UCSD-AML1 (cell line): Measurements from ENCODE around the gene NSG2.

Experiments used
- DNase-seq: peaks from one replicate; lab custom pipeline; 2025; ENCODE audit not compliant: unreplicated experiment; lab: John Stamatoyannopoulos, UW

NSG2 gene

DNA sequence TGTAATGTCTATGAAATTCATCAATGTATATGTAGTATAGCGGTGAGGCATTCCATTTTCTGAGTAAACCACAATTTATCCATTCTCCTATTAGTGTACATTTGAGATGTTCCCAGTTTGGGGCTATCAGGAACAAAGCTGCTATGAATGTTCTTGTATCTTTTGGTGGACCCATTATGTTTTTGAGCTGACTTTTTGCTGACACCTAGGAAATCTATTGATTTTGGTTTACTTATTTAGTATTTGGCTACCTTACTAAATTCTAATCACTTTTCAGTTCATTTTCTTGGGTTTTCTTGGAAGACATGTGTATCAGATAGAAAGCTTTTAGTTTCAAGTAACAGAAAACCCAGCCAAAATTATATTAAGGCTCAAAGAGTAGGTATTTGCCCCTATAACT is 13.7 kb downstream of the NSG2 start:
- no peak for DNase-seq

DNA sequence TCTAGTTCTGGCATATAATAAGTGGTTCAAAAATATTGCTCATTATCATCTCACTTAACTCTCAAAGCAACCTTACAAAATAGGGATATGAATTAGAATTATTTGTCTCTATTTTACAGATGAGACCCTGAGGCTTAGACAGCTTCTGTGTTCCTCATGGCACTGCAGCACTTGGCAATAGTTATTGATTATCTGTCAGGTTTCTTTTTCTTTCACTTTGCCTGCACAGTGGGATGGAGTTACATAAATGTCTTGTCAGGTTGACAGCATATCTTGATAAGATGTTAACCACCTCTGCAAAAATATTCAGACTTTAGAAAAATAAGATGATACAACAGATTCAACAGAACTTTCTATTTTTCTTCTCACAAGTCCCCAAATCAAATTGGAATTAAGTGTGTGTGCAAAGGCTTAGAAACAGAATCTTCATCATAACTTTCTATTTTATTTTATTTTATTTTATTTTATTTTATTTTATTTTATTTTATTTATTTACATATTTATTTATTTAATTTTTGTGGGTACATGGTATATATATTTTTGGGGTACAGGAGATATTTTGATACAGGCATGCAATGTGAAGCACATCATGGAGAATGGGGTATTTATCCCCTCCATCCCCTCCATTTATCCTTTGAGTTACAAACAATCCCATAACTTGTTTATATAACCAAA is 17.7 kb downstream of the NSG2 start:
- DNase-seq = no peak

DNA sequence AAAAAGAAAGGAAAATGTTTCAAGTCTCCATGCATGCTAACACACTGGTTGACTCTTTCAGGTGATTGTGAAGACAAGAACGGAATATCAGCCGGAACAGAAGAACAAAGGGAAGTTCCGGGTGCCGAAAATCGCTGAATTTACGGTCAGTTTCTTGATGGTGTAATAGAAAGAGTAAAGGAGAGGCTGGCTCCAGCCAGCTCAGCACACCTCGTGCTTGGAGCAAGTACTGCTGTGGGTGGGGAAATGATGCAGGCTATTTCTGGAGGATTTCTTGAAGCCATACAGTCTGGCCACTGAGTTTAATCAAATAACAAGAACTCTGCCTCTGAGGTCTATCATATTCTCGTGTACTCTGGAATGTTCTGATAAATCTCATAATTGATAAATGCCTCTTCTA is 18.7 kb downstream of the NSG2 start:
- no peak for DNase-seq

DNA sequence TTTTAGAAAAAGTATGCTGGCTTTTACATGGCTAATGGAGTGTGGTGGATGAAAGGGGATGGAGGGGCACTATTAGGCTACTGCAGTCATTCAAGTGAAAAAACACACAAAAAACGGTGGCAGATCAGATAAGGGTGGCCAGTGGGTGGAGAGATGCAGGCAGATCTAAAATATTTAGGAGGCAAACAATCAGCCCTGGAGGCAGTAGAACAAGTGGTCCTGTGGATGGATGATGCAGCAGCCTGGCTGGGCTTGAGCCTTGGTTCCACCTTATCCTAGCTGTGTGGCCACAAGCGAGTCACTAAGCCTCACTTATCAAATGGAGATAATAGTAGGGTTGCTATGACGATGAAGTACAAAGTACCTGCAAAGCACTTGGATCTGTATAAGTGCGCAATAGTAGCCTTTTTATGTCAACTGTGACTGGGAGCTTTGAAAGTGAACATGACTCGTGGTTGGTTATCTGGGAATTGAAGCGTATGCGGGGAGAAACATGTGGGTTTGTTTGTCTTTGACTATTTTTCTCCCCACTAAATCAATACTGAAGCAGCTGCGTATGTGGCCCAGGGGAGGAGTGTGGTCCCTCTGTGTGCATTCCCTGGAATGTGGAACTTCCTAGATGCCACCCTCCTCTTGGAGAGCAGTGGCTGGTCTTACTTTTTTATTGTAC is 20.2 kb downstream of the NSG2 start:
- no peak for DNase-seq

DNA sequence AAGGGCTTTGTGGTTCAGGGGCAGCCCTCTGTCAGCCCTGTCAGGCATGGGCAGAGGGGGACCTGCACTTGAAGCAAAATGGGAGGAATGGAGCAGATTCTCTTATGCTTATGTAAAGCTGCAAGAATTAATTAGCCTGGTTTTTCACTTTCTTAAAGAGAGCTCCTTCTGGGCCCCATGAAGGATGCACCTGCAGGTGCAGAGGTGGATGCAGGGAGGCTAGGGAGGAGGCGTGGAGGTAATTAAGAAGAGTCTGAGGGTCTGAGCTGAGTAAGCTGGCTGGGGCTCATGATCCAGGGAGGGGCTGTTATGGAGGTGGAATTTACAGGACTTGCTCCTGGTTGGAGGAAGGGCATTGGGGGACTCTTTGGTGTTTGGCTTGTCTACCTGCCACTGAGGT is 22.0 kb downstream of the NSG2 start:
- DNase-seq = no peak

DNA sequence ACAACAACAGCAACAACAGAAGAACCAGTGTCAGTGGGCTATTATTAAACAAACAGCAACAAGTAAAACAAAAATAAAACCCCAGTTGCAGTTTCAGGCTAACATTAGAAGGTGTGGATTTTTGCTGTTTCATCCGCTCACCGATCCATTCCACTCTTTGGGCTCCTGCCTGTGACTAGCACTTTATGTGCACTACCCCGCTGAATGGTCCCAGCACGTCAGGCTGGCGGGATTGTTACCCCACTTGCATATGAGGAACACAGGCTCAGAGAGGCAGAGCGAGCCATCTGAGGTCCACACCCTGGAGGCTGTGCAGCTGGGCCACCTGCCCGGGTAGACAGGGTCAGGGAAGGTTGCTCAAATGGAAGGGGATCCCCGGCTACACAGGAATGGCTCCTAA is 26.0 kb downstream of the NSG2 start:
- no peak for DNase-seq

DNA sequence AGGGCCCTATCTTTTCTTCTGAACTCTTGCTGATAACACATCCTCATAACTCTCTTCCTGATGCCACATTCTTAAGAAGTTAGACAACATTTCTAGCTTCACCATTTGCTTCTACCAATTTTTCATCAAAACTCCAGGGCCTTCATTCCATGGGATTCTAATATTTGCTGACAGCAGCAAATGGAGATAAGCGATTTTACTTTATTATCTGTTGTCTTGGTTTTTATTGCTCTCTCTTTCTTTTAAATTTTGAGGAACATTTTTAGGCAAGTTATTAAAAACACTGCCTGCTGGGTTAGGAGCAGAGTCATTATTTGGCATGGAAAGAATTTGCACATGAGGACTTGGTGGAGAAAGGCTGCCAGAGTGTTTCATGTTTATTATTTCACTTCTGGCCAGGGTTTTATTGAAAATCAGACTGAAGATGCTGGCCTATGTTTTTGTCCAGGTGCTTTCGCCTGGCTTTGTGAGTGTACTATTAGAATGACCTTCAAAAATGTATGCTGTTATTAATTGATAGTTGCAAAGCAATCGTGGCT is 27.7 kb downstream of the NSG2 start:
- DNase-seq = no peak

DNA sequence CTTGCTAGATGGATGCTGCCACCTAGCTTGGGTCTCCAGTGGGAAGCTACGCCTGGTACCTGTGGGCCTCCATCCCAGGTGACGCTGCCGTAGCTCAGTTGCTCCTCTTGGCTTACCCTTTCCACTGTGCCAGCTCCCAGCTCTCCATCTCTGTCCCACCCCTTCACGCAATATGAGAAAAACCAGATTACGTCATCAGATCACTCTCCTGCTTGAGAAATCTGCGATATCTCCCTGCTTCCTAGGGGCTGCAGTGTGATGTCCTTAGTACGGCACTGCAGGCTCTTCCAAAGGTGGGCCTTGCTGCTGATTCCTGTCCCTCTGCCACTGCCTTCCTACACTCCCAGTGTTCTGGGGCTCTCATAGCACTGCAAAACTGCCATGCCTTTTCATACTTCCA is 28.9 kb downstream of the NSG2 start:
- DNase-seq = no peak

DNA sequence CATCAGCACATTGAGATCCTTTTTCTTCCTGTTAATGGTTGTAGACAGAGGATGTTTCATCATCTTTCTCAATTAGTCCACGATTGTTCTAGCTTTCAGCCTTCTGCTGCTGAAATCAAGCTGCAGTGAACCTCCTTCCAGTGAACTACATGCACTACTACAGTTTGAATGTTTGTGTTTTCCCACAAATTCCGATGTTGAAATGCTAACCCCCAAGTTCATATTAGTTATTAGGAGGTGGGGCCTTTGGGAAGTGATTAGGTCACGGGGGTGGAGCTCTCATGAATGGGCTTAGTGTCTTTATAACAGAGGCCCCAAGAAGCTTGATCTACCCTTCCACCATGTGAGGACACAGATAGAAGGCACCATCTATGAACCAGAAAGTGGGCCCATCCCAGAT is 32.9 kb downstream of the NSG2 start:
- DNase-seq = no peak

DNA sequence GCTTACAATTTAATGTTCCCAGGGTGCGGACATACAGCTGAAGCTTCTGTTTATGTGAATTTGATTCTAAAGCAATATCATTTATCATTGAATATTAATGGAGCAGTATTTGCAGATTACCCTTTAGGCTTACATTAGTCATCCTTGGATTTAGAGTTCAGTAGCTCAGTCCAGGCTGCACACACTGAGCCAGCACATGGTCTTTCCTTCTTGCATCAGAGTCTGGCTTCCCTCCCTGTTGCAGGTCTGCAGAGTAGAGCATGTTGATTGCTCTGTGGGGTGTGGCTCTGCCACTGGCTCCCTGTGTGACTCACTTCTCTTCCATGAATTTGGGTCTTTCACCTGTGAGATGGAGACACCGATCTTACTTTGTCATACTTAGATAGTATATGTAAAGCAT is 36.8 kb downstream of the NSG2 start:
- no peak for DNase-seq

DNA sequence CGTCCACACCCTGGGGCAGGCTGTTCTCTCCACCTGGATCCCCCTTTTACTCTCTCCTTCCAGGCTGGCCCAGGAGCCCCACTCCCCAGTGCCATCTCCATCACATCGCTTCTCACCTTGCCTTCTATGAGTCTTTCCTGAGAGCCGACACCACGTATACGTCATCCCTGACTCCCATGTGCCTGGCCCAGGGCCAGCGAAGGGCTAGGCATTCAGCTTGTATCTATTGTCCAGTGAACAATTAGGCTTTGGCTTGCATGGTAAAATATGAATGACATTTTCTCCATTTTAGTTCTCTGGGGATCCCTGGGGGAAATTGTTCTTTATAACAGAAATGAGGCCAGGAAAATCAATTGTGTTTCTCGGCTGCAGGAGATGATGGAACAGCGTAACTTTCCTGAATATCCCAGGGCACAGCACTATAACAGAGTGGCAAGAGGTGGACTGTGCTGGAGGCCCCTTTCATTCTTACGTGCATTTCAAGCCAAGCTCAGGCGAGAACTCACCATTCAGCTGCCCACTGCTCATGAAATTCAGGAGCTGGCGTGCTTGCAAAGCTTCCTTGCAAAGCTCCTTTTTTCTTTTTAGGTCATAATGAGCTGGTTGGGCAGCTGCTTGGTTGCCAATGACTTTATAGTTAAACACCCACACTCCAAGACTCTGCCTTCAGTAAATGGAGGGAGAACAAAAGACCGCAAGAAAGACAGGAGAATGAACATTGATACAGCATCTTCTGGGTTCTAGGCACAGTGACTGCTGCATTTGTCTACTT is 37.7 kb downstream of the NSG2 start:
- DNase-seq = no peak

DNA sequence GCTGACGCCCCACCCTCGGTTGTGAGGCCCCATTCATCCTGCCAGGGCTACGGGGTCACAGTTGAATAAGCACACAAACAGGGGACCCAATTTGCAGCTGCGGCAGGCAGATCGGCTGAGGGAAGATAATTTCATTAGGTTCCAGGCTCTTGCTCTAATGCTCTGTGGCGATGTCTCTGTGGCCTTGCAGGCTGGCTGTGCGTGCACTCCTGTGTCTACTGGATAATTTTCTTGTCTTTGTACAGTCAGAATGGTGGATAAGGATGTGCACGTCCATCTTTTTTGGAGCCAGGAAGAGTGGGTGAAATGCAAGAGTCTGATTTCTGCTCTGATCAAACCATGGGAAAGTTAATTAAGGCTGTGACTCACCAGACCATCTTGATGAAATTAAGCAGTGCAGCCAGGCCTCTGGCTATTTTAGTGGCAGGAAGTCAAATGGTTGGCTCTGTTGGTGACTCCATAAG is 39.2 kb downstream of the NSG2 start:
- no peak for DNase-seq

DNA sequence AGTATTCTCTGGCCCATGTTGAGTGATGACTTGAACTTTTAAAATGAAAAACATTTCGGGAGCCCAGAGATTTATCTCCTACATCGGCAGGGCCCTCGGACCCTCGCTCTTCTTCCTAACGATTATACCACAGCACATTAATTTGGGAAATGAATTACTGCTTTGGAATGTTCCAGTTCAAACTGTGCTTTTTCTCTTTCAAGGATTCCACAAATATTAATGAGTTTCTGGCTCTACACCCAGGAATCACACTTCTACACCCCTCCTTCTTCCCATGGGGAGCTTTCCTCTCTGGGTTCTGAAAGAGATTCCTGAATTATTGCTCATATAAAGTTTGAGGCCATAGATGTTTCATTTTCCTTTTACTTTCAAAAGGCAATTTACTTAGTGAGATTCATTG is 41.2 kb downstream of the NSG2 start:
- DNase-seq = no peak

DNA sequence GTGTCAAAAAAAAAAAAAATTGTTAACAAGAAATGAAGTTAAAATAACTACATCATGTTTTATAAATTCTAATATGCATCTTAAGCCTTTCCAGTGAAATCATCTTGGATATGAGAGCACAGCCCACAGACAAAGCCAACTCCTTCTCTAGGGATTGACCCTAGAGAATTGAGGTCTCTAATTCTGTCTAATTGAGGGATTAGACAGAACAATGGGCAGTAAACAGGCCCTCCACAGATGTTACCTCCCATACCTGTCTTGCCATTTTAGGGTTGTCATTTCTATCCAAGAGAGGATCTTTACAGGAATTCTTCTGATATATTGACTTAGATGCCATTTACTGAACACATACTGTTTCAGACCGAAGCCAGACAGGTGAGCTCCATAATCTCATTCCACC is 42.3 kb downstream of the NSG2 start:
- no peak for DNase-seq

DNA sequence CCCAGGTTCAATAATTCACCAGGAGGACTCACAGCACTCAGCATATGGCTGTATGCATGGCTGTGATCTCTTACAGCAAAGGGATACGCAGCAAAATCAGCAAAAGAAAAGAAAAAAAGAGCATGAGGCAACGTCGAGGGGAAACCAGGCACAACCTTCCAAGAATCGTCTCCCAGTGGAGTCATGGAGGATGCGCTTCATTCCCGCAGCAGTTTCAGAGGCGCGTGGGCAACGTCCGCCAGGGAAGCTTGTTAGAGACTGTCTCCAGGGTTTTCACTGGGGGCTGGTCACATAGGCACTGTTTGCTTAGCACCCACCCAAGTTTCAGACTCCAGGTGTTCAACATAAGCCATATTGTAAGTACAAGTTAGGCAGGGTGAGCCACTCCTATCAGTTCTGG is 44.6 kb downstream of the NSG2 start:
- no peak for DNase-seq

DNA sequence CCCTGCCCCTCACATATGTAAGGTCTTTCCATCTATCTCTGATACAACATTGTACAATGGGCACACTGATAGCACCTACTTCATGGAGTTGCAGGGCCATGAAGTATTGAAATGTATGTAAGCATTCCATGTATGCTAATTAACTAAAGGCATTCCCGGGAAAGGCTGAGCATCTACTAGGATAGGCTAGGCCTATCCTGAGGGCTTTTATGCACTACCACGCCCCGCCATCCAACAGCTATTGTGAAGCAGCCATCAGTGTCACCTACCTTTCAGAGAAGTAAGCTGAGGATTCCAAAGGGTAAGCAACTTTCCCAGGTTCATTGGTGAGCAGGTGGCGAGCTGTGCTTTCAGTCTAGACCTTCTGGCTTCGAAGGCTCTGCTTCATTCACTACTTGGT is 47.6 kb downstream of the NSG2 start:
- DNase-seq = no peak

DNA sequence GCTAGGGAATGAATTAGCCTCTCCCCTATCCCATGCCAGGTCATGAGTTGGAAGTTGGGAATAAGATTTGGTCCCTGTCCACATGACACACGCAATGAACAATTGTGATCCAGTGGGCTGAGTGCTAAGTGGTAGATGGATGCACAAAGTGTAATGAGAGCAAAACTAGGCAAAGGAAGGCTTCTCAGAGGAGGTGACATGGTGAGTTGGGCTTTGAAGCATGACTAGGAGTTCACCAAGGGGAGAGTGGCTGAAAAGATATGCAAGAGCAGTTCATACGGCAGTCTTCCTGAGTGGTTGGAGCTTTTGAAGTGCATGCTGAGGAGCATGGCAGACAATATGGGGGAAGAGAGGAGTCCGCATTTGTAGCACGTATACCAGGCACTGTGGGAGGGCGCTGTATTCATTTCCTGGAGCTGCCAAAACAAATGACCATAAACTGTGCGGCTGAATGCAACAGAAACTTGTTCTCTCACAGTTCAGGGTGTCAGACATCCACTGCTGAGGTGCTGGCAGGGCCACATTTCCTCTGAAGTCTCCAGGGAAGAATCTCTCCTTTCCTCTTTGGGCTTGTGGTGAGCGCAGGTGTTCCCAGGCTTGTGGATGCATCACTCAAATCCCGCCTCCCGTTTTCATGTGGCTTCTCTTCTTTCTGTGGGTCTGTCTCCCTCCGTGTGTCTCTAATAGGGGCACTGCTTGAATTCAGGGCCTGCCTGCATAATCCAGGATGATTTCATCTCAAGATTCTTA is 49.5 kb downstream of the NSG2 start:
- DNase-seq = no peak

DNA sequence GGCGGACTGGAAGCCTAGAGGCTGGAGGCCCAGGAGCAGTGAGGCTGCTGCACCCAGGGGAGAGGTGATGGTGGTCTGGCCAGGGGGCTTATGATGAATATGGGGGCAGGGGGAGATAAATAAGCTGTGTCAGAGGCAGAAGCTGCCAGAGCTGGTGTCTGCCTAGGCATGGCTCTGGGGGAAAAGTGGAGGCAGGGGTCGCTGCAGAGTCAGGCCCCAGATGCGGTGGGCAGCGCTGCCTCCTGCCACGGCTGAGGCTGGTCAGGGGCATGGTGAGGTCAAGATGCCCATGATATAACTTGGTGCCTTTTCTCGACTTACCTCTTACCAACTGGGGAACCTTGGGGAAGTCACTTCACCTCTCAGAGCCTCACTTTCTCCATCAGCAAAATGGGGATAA is 51.1 kb downstream of the NSG2 start:
- no peak for DNase-seq

DNA sequence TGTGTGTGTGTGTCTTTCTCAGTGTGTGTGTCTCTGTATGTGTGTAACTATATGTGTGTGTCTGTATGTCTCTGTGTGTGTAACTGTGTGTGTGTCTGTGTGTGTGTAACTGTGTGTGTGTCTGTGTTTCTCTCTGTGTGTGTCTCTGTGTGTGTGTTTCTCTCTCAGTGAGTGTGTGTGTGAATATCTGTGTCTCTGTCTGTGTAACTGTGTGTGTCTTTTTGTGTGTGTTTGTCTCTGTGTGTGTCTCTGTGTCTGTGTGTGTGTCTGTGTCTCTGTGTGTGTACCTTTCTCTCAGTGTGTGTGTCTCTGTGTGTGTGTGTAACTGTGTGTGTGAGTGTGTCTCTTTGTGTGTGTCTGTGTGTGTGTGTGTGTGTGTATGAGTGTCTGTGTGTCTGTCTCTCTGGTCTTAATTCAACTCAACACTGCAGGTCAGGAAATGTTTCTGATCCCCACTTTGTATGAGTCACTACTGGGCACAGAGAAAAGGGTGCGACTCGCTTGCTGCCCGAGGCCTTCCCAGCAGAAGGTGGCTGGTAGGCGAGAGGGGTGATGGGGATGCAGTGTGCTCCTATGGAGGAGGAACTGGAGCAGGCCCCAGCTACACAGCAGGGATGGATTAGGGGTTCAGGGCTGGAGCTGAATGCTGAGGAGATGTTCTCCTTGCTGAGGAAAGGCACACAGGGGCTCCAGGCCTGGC is 52.1 kb downstream of the NSG2 start:
- no peak for DNase-seq

DNA sequence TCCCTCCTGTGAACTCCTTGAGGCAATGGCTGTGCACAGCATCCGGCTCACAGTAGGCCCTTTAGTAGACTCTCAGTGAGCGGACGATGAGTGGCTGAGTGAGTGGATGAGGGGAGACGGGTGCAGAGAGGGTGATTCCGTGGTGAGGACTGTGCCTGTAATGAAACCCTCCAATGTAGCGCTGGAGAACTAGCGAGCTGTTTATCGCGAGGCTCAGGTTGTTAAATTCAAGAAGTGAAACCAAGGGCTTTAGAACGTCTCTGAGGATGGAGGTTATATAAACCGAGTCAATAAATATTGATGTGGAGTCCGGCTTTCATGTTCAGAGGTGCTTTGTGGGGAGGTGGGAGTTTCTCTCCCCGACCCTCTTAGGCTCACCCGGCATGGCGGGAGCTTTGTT is 53.2 kb downstream of the NSG2 start:
- DNase-seq = no peak

DNA sequence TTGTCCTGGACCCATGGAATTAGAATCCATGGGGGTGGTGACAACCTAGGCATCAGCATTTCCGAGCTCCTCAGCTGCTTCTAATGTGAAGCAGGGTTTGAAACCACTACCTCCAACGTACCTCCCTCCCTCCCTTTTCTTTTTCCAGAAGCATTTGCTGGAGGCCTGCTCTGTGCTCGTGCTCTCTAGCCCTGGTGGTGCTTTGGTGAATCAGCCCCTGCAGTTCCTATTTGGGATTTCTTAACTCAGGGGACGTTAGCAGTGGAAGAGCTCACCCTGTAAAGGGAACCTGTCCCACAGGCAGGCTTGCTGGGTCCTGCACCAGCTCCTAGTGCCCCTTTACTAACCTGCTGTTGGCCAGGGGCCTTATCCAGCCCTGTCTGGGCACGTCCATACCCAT is 55.0 kb downstream of the NSG2 start:
- DNase-seq = no peak
